OCI-LY7 (cell line): Measurements from ENCODE around the gene PTPRJ. TPM values are rescaled to one million over a fixed set of nuclear protein-coding genes. Genes with fewer than 3 reads are reported as not detected.

Experiments used
- BruUV-seq: library from RNA; stranded (reverse); fragments of 400-500 nt; replicated peaks from 2 replicates; lab custom pipeline; 2021; lab: Mats Ljungman, UMichigan
- CTCF ChIA-PET: fragments of 300-600 bp; sonication (Branson Sonifier 250); formaldehyde crosslinking; loops from one replicate; lab custom pipeline; 2022; ENCODE audit warnings: antibody characterized with exemption; ENCODE audit not compliant: unreplicated experiment; lab: Charles Lee
- POLR2A ChIA-PET: fragments of 300-600 bp; sonication (Branson Sonifier 250); formaldehyde crosslinking; loops from one replicate; lab custom pipeline; 2022; ENCODE audit warnings: antibody characterized with exemption; lab: Charles Lee
- DNase-seq: peaks from one replicate; pipeline ENCODE4 v3.0.0-alpha.2; 2015; ENCODE audit warnings: low spot score
- H2AFZ ChIP-seq: fragments of 200-600 bp; sonication (generic), shearing (Covaris generic); 2 replicates; pipeline ENCODE4 v1.6.1; 2014; ENCODE audit warnings: mild to moderate bottlenecking, antibody characterized with exemption, low read length, moderate library complexity
- H3K27ac ChIP-seq: fragments of 200-600 bp; sonication (generic); 2 replicates; pipeline ENCODE4 v1.5.1; 2014; ENCODE audit warnings: mixed run types, low read depth, mild to moderate bottlenecking, moderate library complexity, low read length, inconsistent platforms; ENCODE audit not compliant: poor library complexity, severe bottlenecking
- H3K36me3 ChIP-seq: fragments of 200-600 bp; sonication (generic); 2 replicates; pipeline ENCODE4 v1.6.1; 2014; ENCODE audit warnings: mild to moderate bottlenecking, antibody characterized with exemption, low read length, moderate library complexity, mixed read lengths; ENCODE audit not compliant: insufficient read depth
- H3K4me1 ChIP-seq: fragments of 200-600 bp; sonication (generic); 2 replicates; pipeline ENCODE4 v1.5.1; 2014; ENCODE audit warnings: mild to moderate bottlenecking, low read length; ENCODE audit not compliant: insufficient read depth, poor library complexity, severe bottlenecking
- H3K4me2 ChIP-seq: fragments of 200-600 bp; sonication (generic); 2 replicates; pipeline ENCODE4 v1.6.1; 2014; ENCODE audit warnings: mild to moderate bottlenecking, low read length
- H3K4me3 ChIP-seq: fragments of 200-600 bp; sonication (generic); 2 replicates; pipeline ENCODE4 v1.5.1; 2014; ENCODE audit warnings: mild to moderate bottlenecking, low read depth, low read length; ENCODE audit not compliant: poor library complexity, severe bottlenecking
- H3K79me2 ChIP-seq: fragments of 200-600 bp; sonication (generic); 2 replicates; pipeline ENCODE4 v1.6.1; 2016; ENCODE audit warnings: low read depth, mild to moderate bottlenecking, low read length, moderate library complexity, mixed read lengths; ENCODE audit not compliant: insufficient read depth
- H3K9me2 ChIP-seq: fragments of 200-600 bp; sonication (generic); 2 replicates; pipeline ENCODE4 v1.6.1; 2016; ENCODE audit warnings: mild to moderate bottlenecking, low read length, mixed read lengths; ENCODE audit not compliant: insufficient read depth
- H3K9me3 ChIP-seq: fragments of 200-600 bp; sonication (generic); 2 replicates; pipeline ENCODE4 v1.6.1; 2014; ENCODE audit warnings: mild to moderate bottlenecking, mixed run types, low read length, mixed read lengths
- H4K20me1 ChIP-seq: fragments of 200-600 bp; sonication (generic); 2 replicates; pipeline ENCODE4 v1.6.1; 2014; ENCODE audit warnings: mild to moderate bottlenecking, antibody characterized with exemption, low read length, moderate library complexity, mixed read lengths; ENCODE audit not compliant: insufficient read depth
- EZH2phosphoT487 ChIP-seq: fragments of 200-600 bp; sonication (generic); IDR thresholded peaks from 2 replicates; pipeline ENCODE4 v1.6.1; 2018; ENCODE audit warnings: low read depth, borderline replicate concordance, mild to moderate bottlenecking, mixed run types, antibody characterized with exemption, low read length, moderate library complexity, mixed read lengths
- intact Hi-C: fragments of 100-400 bp; cut with micrococcal nuclease; formaldehyde crosslinking; loops from one replicate; pipeline ENCODE4 v1.10.0; 2022; ENCODE audit not compliant: unreplicated experiment
- total RNA-seq, 2 experiments: library from RNA; depleted of rRNA in 1 of 2; stranded (reverse); fragments of >200 nt in 1 of 2; shearing (Covaris generic) in 1 of 2; gene quantifications; 2 replicates each; pipeline ENCODE4 v1.2.3, GENCODE V29; 2014 to 2022
- TF ChIP-seq, protein P1 (sequence below): fragments of 200-600 bp; sonication (generic); conservative IDR thresholded peaks from 2 replicates; pipeline ENCODE4 v1.5.1; 2014; ENCODE audit warnings: mild to moderate bottlenecking, antibody characterized with exemption, low read length, moderate library complexity, mixed read lengths

Gene PTPRJ
- total RNA-seq, 2 experiments from 2014 or later, result 5.4 to 28.3 TPM

DNA sequence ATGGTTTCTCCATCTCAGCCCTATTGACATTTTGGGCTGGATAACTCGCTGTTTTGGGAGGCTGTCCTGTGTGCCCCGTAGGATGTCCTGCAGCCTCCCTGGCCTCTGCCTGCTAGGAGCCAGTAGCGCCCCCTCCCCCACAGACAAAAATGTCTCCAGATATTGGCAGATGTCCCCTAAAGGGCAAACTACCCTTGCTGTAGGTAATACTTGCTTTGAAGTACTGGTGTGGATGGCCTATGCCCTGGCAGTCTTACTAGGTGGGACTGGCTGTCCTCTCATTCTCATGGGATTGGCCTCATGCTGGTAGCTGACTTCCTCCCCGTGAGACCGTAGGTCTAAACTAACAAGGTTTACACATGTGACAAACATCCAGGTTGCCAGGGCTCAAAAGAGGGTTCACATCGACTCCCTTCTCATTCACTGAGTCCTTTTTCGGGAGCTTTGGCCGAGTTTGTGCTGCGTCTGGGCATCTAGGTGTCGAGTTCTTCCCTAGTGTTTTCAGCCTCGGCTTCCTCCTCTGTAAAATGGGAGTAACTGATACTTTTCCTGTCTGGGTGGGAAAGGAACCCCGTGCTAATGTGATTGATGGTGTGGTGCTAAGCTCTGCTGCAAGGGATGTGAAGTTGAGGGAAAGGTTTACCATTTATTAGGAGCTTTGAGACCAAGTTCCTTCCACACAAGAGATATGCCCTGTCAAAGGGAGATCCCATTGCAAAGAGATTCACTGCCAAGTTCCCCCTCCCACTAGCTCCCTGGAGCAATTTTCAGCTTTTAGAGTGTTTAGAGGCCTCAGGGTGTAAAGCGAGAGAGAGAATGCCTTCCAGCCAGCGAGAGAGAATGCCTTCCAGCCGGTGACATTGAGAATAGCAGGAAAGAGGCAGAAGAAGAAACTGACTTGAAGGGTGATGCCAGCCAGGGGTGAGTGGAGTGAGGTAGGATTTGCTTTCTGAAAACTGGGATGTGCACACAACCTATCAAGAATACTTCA lies 17.0 kb downstream of the PTPRJ start:
- H3K9me3 ChIP-seq, result no peaks in the 10 kb centered on the region
- no peak overlapping the region for H2AFZ ChIP-seq
- POLR2A ChIA-PET, result interaction anchor here (0.6 to 3.1 kb wide), 4 partner anchors 8 to 110 kb away, joined by 3 to 10 read pairs (median 6); no protein-coding TSS in a partner anchor
- no peaks in the 10 kb centered on the region for H3K36me3 ChIP-seq
- no TSS peak for BruUV-seq
- TF ChIP-seq, protein P1, sequence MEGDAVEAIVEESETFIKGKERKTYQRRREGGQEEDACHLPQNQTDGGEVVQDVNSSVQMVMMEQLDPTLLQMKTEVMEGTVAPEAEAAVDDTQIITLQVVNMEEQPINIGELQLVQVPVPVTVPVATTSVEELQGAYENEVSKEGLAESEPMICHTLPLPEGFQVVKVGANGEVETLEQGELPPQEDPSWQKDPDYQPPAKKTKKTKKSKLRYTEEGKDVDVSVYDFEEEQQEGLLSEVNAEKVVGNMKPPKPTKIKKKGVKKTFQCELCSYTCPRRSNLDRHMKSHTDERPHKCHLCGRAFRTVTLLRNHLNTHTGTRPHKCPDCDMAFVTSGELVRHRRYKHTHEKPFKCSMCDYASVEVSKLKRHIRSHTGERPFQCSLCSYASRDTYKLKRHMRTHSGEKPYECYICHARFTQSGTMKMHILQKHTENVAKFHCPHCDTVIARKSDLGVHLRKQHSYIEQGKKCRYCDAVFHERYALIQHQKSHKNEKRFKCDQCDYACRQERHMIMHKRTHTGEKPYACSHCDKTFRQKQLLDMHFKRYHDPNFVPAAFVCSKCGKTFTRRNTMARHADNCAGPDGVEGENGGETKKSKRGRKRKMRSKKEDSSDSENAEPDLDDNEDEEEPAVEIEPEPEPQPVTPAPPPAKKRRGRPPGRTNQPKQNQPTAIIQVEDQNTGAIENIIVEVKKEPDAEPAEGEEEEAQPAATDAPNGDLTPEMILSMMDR, result no peak
- no peak for TF ChIP-seq EZH2phosphoT487
- no peak overlapping the region for H3K4me3 ChIP-seq
- intact Hi-C loops, result no loop called here
- H3K9me2 ChIP-seq, result no peaks in the 10 kb centered on the region
- CTCF ChIA-PET, result interaction anchor here (0.6 kb wide), 1 partner anchor 9 kb away, joined by 3 read pairs; no protein-coding TSS in a partner anchor
- H3K79me2 ChIP-seq, result no peaks in the 10 kb centered on the region
- H3K27ac ChIP-seq, result no peak overlapping the region
- H4K20me1 ChIP-seq, result no peaks in the 10 kb centered on the region
- H3K4me1 ChIP-seq, result peaks cover 70% of the 10 kb centered on the region
- H3K4me2 ChIP-seq, result 0 out of 2 replicates have a peak overlapping the region, but pooled peaks have one; percentile 3
- DNase-seq, result no peak

DNA sequence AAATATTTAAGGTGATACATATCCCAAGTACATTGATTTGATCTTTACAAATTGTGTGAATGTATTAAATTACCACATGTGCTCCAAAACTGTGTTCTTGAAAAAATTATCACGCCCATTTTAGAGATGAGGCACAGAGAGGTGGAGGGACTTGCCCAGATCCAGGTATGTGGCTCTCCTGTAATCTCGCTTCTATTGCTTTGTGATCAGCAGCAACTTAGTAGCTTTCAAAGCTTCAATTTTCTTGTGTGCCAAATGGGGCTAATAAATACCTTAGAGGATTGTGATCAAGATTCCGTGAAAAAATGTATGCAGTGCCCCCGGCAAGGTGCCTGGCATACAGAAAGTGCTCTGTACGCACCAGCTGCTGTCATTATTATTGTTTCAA lies 18.0 kb downstream of the PTPRJ start:
- Histone ChIP-seq H3K4me1 (peaks cover 70% of the 10 kb centered on the region), H4K20me1 (no peaks in the 10 kb centered on the region), H3K9me2 (no peaks in the 10 kb centered on the region), H3K9me3 (no peaks in the 10 kb centered on the region), H3K4me2 (no peak overlapping the region), H2AFZ (no peak overlapping the region), H3K27ac (no peak overlapping the region), H3K36me3 (no peaks in the 10 kb centered on the region), H3K4me3 (no peak overlapping the region), H3K79me2 (peaks cover 8% of the 10 kb centered on the region; the same call in 1 of the 2 replicates)
- BruUV-seq, result no TSS peak
- intact Hi-C loops, result no loop called here
- POLR2A ChIA-PET, result interaction anchor here (0.6 to 3.1 kb wide), 8 partner anchors 9 to 109 kb away, joined by 3 to 10 read pairs (median 3); no protein-coding TSS in a partner anchor
- DNase-seq, result no peak
- CTCF ChIA-PET, result interaction anchor here (1.5 kb wide), 1 partner anchor 15 kb away, joined by 4 read pairs; no protein-coding TSS in a partner anchor
- TF ChIP-seq, protein P1, result no peak
- no peak for TF ChIP-seq EZH2phosphoT487
